Skeletal muscle satellite cell (primary cell): Measurements from ENCODE around the gene COL13A1.

ENCODE experiments used
- H3K27me3 ChIP-seq: 2 replicates; pipeline ENCODE4 v1.7.0; 2013; ENCODE audit warnings: low read length; ENCODE audit not compliant: control insufficient read depth, insufficient read depth
- H3K36me3 ChIP-seq: 2 replicates; pipeline ENCODE4 v1.7.0; 2013; ENCODE audit warnings: mild to moderate bottlenecking, control low read depth, low read length; ENCODE audit not compliant: insufficient read depth
- H3K4me1 ChIP-seq: 2 replicates; pipeline ENCODE4 v1.7.0; 2013; ENCODE audit warnings: low read length; ENCODE audit not compliant: control insufficient read depth, insufficient read depth
- H3K4me2 ChIP-seq: 2 replicates; pipeline ENCODE4 v1.7.0; 2013; ENCODE audit warnings: mild to moderate bottlenecking, low read length
- H3K4me3 ChIP-seq: 2 replicates; pipeline ENCODE4 v1.7.0; 2013; ENCODE audit warnings: low read length
- H3K9ac ChIP-seq: 2 replicates; pipeline ENCODE4 v1.7.0; 2013; ENCODE audit warnings: mild to moderate bottlenecking, low read depth, low read length, moderate library complexity
- H3K9me3 ChIP-seq: replicated peaks from 2 replicates; pipeline ENCODE4 v1.7.0; 2013; ENCODE audit warnings: mild to moderate bottlenecking, control low read depth, low read length

The COL13A1 gene

GRCh38 chr10:69794673-69795072 is 7.0 kb upstream of the COL13A1 start:
- no peak overlapping the region for H3K4me3 ChIP-seq
- H3K9me3 ChIP-seq, result no peaks in the 10 kb centered on the region
- no peaks in the 10 kb centered on the region for H3K4me1 ChIP-seq
- H3K36me3 ChIP-seq, result no peaks in the 10 kb centered on the region
- H3K27me3 ChIP-seq, result peaks cover 55% of the 10 kb centered on the region
- H3K4me2 ChIP-seq, result no peak overlapping the region
- no peak overlapping the region for H3K9ac ChIP-seq

GRCh38 chr10:69795242-69795934 is 6.3 kb upstream of the COL13A1 start:
- peaks cover 58% of the 10 kb centered on the region for H3K27me3 ChIP-seq
- H3K36me3 ChIP-seq, result no peaks in the 10 kb centered on the region
- no peaks in the 10 kb centered on the region for H3K9me3 ChIP-seq
- no peak overlapping the region for H3K4me2 ChIP-seq
- H3K9ac ChIP-seq, result no peak overlapping the region
- no peaks in the 10 kb centered on the region for H3K4me1 ChIP-seq
- no peak overlapping the region for H3K4me3 ChIP-seq

- no peak overlapping the region for H3K4me2 ChIP-seq
- peaks cover 5% of the 10 kb centered on the region for H3K4me1 ChIP-seq
- H3K9ac ChIP-seq, result no peak overlapping the region
- no peak overlapping the region for H3K4me3 ChIP-seq
- peaks cover 45% of the 10 kb centered on the region for H3K27me3 ChIP-seq
- no peaks in the 10 kb centered on the region for H3K9me3 ChIP-seq
- no peaks in the 10 kb centered on the region for H3K36me3 ChIP-seq
Measured at GRCh38 chr10:69797959-69798358, 3.7 kb upstream of the COL13A1 start.

- Histone ChIP-seq H3K4me1 (peaks cover 5% of the 10 kb centered on the region), H3K9me3 (no peaks in the 10 kb centered on the region), H3K4me3 (no peak overlapping the region), H3K4me2 (no peak overlapping the region), H3K9ac (no peak overlapping the region), H3K36me3 (no peaks in the 10 kb centered on the region), H3K27me3 (peaks cover 36% of the 10 kb centered on the region)
Measured at GRCh38 chr10:69800109-69800508, 1.6 kb upstream of the COL13A1 start.

- peaks cover 5% of the 10 kb centered on the region for H3K4me1 ChIP-seq
- H3K9me3 ChIP-seq, result no peaks in the 10 kb centered on the region
- no peak overlapping the region for H3K4me3 ChIP-seq
- H3K27me3 ChIP-seq, result peaks cover 36% of the 10 kb centered on the region
- no peak overlapping the region for H3K4me2 ChIP-seq
- no peaks in the 10 kb centered on the region for H3K36me3 ChIP-seq
- no peak overlapping the region for H3K9ac ChIP-seq
Measured at GRCh38 chr10:69800665-69801064, 1.0 kb upstream of the COL13A1 start.

- H3K4me1 ChIP-seq, result peaks cover 5% of the 10 kb centered on the region
- H3K36me3 ChIP-seq, result no peaks in the 10 kb centered on the region
- H3K9me3 ChIP-seq, result no peaks in the 10 kb centered on the region
- H3K4me2 ChIP-seq, result peak overlapping the region; percentile 99
- peak overlapping the region; percentile 51 for H3K9ac ChIP-seq
- H3K27me3 ChIP-seq, result peaks cover 34% of the 10 kb centered on the region
- H3K4me3 ChIP-seq, result peak overlapping the region; percentile 84
Measured at GRCh38 chr10:69801094-69801433, 642 bp upstream of the COL13A1 start.

- Histone ChIP-seq H3K9ac (peak overlapping the region; percentile 57), H3K36me3 (no peaks in the 10 kb centered on the region), H3K4me1 (peaks cover 13% of the 10 kb centered on the region), H3K4me2 (peak overlapping the region; percentile 99), H3K27me3 (peaks cover 23% of the 10 kb centered on the region), H3K9me3 (no peaks in the 10 kb centered on the region), H3K4me3 (peak overlapping the region; percentile 84)
Measured at GRCh38 chr10:69802424-69803161, 887 bp downstream of the COL13A1 start.

- no peak overlapping the region for H3K9ac ChIP-seq
- H3K4me2 ChIP-seq, result peak overlapping the region; percentile 99
- no peaks in the 10 kb centered on the region for H3K9me3 ChIP-seq
- no peak overlapping the region for H3K4me3 ChIP-seq
- H3K36me3 ChIP-seq, result no peaks in the 10 kb centered on the region
- H3K4me1 ChIP-seq, result peaks cover 19% of the 10 kb centered on the region
- H3K27me3 ChIP-seq, result peaks cover 11% of the 10 kb centered on the region
Measured at GRCh38 chr10:69803809-69804208, 2.1 kb downstream of the COL13A1 start.

GRCh38 chr10:69804775-69805174 is 3.1 kb downstream of the COL13A1 start:
- H3K4me1 ChIP-seq, result peaks cover 19% of the 10 kb centered on the region
- no peak overlapping the region for H3K9ac ChIP-seq
- no peak overlapping the region for H3K4me2 ChIP-seq
- peaks cover 2% of the 10 kb centered on the region for H3K27me3 ChIP-seq
- H3K4me3 ChIP-seq, result no peak overlapping the region
- H3K36me3 ChIP-seq, result no peaks in the 10 kb centered on the region
- no peaks in the 10 kb centered on the region for H3K9me3 ChIP-seq

GRCh38 chr10:69807122-69807521 is 5.4 kb downstream of the COL13A1 start:
- Histone ChIP-seq H3K9me3 (no peaks in the 10 kb centered on the region), H3K4me2 (peak overlapping the region; percentile 48), H3K4me3 (peak overlapping the region; percentile 38), H3K27me3 (no peaks in the 10 kb centered on the region), H3K36me3 (no peaks in the 10 kb centered on the region), H3K9ac (peak overlapping the region; percentile 34), H3K4me1 (peaks cover 13% of the 10 kb centered on the region)

GRCh38 chr10:69807696-69808095 is 6.0 kb downstream of the COL13A1 start:
- H3K4me1 ChIP-seq, result peaks cover 13% of the 10 kb centered on the region
- H3K36me3 ChIP-seq, result no peaks in the 10 kb centered on the region
- H3K9ac ChIP-seq, result peak overlapping the region; percentile 34
- peak overlapping the region; percentile 48 for H3K4me2 ChIP-seq
- peak overlapping the region; percentile 38 for H3K4me3 ChIP-seq
- no peaks in the 10 kb centered on the region for H3K9me3 ChIP-seq
- H3K27me3 ChIP-seq, result no peaks in the 10 kb centered on the region

- H3K4me1 ChIP-seq, result peaks cover 13% of the 10 kb centered on the region
- no peaks in the 10 kb centered on the region for H3K9me3 ChIP-seq
- no peaks in the 10 kb centered on the region for H3K27me3 ChIP-seq
- no peaks in the 10 kb centered on the region for H3K36me3 ChIP-seq
- no peak overlapping the region for H3K4me2 ChIP-seq
- H3K9ac ChIP-seq, result no peak overlapping the region
- H3K4me3 ChIP-seq, result no peak overlapping the region
Measured at GRCh38 chr10:69809318-69809717, 7.6 kb downstream of the COL13A1 start.
